Fibroblast of lung (primary cell): ENCODE data around the gene MESD.

Source experiments
- EZH2 ChIP-seq: IDR thresholded peaks from 2 replicates; pipeline ENCODE4 v1.5.1; 2012; ENCODE audit warnings: low read length, control low read depth, mild to moderate bottlenecking; ENCODE audit errors: missing control alignments
- TF ChIP-seq, protein P1 (sequence below), 2 donors: IDR thresholded peaks in 1 of 2; conservative IDR thresholded peaks in 1 of 2; 1 replicate in 1 of 2; 2 replicates in 1 of 2; pipeline ENCODE4 v1.5.1; 2011 to 2012; ENCODE audit warnings: low read length in 2 of 2, control low read depth in 1 of 2, inconsistent platforms in 1 of 2, low read depth in 1 of 2, mild to moderate bottlenecking in 1 of 2

- no peak for TF ChIP-seq EZH2
- TF ChIP-seq, protein P1, sequence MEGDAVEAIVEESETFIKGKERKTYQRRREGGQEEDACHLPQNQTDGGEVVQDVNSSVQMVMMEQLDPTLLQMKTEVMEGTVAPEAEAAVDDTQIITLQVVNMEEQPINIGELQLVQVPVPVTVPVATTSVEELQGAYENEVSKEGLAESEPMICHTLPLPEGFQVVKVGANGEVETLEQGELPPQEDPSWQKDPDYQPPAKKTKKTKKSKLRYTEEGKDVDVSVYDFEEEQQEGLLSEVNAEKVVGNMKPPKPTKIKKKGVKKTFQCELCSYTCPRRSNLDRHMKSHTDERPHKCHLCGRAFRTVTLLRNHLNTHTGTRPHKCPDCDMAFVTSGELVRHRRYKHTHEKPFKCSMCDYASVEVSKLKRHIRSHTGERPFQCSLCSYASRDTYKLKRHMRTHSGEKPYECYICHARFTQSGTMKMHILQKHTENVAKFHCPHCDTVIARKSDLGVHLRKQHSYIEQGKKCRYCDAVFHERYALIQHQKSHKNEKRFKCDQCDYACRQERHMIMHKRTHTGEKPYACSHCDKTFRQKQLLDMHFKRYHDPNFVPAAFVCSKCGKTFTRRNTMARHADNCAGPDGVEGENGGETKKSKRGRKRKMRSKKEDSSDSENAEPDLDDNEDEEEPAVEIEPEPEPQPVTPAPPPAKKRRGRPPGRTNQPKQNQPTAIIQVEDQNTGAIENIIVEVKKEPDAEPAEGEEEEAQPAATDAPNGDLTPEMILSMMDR (conservative IDR thresholded peaks at IDR 0.05 in 1 of 2, IDR thresholded peaks at IDR 0.05 in 1 of 2; ENCODE audit: low read depth in 1 of 2, low read length in 2 of 2) = no peak
Observed at GRCh38 chr15:80979538-80980200, 9.9 kb downstream of the MESD start.
